Measurements from ENCODE around the gene RNF150.

- no peak for TF ChIP-seq CTCF (conservative IDR thresholded peaks at IDR 0.05; ENCODE audit: low read length)
- no peak for TF ChIP-seq EZH2phosphoT487 (IDR thresholded peaks at IDR 0.05; ENCODE audit: borderline replicate concordance)
Observed at GRCh38 chr4:140893939-140894338, 239.3 kb downstream of the RNF150 start.
